H4 (cell line): ENCODE data around the gene PKP4. TPM values are rescaled to one million over a fixed set of nuclear protein-coding genes. Genes with fewer than 3 reads are reported as not detected.
"Not testable (repeated sequence)": the region's sequence is repeated elsewhere in the genome, so short reads cannot be mapped to it uniquely, and the experiment has no call there.

Experiments
- DNase-seq: peaks from one replicate; pipeline ENCODE4 v3.0.0-alpha.2; 2015; ENCODE audit warnings: low spot score
- total RNA-seq: library from RNA; depleted of rRNA; stranded (reverse); fragments of >200 nt; shearing (Covaris generic); gene quantifications from 2 replicates; pipeline ENCODE4 v1.2.3, GENCODE V29; 2014

PKP4 gene
- total RNA-seq, 1 experiment from 2014 or later = 19.4 TPM

DNA sequence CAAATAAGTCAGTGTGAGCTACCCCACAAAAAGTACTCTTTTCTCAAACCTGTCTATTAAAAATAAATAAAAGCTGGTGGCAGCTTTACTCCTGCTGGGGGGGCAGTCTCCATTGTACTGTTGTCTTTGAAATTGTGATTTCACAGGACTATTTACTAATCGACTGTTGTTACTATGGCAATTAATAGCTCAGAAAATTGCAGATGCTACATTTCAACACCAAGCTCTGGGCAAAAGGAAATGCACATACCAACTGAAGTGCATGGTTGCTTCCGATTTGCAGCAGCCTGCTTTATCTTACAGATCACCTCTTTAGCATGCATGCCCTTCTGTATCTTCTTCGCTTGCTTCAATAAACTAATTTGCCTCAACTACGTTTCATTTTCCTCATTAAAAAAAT, 220.8 kb downstream of the PKP4 start:
- no peak for DNase-seq

GRCh38 chr2:158681816-158682215, 225.1 kb downstream of the PKP4 start:
- no peak for DNase-seq

- DNase-seq = no peak
Measured at GRCh38 chr2:158685646-158686045, 228.9 kb downstream of the PKP4 start.

DNA sequence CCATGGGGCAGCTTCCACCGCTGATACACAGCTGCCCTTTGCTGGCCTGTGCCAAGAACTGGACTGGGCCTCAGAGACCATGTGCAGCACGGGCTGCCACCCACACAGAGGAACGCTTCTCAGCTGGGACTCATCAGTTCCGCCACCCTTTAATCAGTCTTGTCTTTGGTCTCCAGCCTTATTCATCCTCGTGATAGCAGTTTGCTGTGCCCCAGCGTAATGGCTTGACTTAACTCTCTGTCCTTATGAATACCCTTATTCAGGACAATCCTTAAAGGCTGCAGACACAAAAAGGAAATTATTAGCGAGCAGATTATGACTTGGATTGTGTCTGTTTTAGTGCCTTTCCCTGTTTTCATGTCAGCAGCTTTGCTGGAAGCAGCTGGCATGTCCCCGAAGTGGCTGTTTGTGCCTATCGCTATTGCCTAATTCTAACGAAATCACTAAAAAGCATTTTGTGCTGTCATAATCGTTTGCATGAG, 229.5 kb downstream of the PKP4 start:
- DNase-seq = no peak

- no peak for DNase-seq
Measured at GRCh38 chr2:158687315-158687714, 230.6 kb downstream of the PKP4 start.

- no peak for DNase-seq
Measured at GRCh38 chr2:158688721-158689120, 232.0 kb downstream of the PKP4 start.

GRCh38 chr2:158689391-158689790, 232.6 kb downstream of the PKP4 start:
- no peak for DNase-seq

DNA sequence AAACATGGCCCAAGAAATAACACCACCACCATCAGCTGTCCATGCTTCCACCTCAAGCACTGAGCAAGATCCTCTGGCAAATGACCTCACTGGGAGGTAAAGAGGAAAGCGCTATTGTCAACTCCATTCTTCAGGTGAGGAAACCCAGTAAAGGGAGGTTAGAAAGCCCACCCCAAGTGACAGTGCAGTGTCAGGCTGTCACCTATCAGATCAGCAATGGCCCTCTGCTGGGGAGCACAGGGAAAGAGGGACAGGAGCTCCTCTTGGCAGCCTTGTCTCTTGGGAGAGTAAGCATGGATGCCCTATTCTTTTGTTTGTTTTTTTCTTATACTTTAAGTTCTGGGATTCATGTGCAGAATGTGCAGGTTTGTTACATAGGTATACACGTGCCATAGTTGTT, 234.1 kb downstream of the PKP4 start:
- DNase-seq = no peak

DNA sequence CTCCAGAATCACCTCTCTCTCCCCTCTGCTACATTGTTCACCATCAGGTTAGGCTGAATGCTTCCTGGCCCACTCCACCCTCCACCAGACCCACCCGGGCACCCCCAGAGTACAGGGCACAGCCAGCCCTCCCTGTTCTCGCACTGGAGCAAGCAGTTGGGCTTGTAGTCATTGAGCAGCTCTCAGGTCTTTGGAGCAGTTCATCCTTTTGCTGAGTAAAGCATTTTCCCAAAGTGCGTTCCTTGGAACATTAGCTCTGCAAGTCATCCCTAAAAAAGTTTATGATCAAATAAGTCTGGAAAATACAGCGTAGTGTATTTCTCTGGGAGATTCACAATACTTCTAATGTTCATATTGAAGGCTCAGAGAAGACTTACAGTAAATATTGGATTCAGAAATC, 234.9 kb downstream of the PKP4 start:
- DNase-seq = no peak

GRCh38 chr2:158692372-158693103, 235.8 kb downstream of the PKP4 start:
- DNase-seq = no peak

DNA sequence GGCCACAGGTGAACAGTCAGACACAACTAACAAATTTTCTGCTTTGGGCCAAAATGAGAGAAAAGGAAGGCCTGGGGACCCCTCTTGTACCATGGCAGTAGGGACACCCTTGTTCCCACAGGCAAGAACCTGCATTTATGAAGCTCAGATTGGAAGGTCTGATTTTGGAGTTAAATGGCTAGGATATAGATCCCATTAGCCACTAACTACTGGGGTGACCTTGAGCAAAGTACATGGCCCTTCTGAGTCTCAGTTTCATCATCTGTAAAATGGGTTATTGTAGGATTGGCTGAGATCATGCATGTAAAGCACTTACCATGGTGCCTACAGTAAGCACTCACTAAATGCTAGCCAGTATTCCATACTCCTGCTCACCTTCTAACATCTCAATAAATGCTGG, 236.7 kb downstream of the PKP4 start:
- no peak for DNase-seq

- DNase-seq = no peak
Measured at GRCh38 chr2:158695305-158695704, 238.6 kb downstream of the PKP4 start.

DNA sequence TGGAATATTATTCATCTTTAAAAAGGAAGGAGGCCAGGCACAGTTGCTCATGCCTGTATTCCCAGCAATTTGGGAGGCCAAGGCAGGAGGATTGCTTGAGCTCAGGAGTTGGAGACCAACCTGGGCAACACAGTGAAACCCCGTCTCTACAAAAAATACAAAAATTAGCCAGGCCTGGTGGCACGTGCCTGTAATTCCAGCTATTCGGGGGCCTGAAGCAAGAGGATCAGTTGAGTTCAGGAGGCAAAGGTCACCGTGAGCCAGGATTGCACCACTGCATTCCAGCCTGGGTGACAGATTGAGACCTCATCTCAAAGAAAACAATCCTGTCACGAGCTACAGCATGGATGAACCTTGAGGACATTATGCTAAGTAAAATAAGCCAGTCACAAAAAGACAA, 239.0 kb downstream of the PKP4 start:
- DNase-seq = not testable (repeated sequence)

GRCh38 chr2:158699323-158699722, 242.6 kb downstream of the PKP4 start:
- no peak for DNase-seq

GRCh38 chr2:158701101-158701500, 244.3 kb downstream of the PKP4 start:
- no peak for DNase-seq

- no peak for DNase-seq
Measured at GRCh38 chr2:158702740-158703139, 246.0 kb downstream of the PKP4 start.

DNA sequence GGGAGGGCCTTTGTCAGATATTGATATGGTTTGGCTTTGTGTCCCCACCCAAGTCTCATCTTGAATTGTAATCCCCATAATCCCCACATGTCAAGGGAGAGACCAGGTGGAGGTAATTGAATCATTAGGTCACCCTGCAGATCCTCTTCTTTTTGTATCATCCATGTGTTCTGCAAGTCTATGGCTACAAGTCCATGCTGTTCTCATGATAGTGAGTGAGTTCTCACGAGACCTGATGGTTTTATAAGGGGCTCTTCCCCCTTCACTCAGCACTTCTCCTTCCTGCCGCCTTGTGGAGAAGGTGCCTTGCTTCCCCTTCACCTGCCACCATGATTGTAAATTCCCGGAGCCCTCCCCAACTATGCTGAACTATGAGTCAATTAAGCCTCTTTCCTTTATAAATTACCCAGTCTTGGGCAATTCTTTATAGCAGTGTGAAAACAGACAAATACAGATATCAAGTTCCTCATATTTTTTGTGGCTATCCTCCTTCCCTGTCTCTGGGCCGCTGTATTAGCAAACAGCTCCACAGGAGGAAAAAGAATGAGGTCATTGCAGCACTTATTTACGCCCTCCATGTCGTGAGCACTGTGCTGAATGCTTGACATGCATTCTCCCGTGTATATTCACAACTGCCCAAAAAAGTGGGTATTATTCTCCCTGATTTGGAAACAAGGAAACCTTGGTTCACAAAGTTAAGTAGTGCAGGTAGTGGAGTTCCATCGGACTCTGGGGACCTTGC, 248.1 kb downstream of the PKP4 start:
- DNase-seq = not testable (repeated sequence)

GRCh38 chr2:158712791-158713522, 256.2 kb downstream of the PKP4 start:
- DNase-seq = no peak

DNA sequence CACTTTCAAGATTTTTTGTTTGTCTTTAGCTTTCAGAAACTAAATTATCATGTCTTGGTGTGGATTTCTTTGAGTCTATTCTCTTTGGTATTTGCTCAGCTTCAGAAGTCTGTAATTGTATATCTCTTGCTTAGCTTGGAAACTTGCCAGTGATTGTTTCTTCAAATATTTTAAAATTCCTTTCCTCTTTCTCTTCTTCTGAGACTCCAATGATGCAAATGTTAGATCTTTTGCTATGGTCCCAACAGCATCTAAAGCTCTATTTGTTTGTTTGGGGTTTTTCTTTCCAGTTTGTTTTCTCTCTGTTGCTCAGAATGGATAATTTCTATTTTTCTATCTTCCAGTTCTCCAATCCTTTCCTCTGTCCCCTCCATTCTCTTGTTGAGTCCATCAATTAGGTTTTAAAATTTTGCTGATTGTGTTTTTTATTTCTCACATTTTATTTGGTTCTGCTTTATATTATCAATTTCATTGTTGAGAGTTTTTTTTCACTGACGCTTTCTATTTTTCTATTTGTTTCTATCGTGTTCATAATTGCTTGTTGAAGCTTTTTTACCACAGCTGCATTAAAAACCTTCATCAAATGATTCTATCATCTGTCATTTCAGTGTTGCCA, 256.9 kb downstream of the PKP4 start:
- no peak for DNase-seq

- no peak for DNase-seq
Measured at GRCh38 chr2:158714420-158714819, 257.7 kb downstream of the PKP4 start.

GRCh38 chr2:158715357-158715756, 258.6 kb downstream of the PKP4 start:
- DNase-seq = no peak
